ENCODE measurements around the gene VWA8. TPM values are rescaled to one million over a fixed set of nuclear protein-coding genes. Genes with fewer than 3 reads are reported as not detected.

VWA8 gene
- total RNA-seq, 4 donors from 2014 or later: 27.7 to 47.7 (median 39.5) TPM

DNA sequence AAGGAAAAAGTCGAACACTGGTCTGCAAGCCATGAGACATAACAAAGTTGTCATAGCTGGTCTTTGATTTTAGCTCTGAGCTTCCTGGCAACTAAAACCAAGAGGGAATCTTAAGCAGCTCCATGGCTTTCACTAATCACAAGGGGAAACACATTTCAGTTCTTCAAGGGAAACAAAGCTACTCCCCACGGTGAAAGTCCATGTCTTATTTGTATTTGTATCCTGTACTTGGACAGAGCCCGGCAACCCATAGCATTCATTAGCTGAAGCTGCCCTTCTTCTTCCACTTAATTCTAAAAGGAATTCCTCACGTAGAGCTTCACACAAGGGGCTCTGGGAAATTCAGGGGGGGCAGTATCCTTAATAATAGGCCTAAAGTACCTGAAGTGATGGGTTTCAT is 374.7 kb downstream of the VWA8 start:
- no peaks in the 10 kb centered on the region for H3K4me1 ChIP-seq

GRCh38 chr13:41582027-41582463 is 378.9 kb downstream of the VWA8 start:
- no peaks in the 10 kb centered on the region for H3K27me3 ChIP-seq
- DNase-seq: no peak
- no peaks in the 10 kb centered on the region for H3K9me3 ChIP-seq
- no peaks in the 10 kb centered on the region for H3K4me1 ChIP-seq
- peaks cover 0 to 16% (median 0%) of the 10 kb centered on the region in 3 donors for H3K36me3 ChIP-seq
- TF ChIP-seq POLR2A (IDR thresholded peaks at IDR 0.05) (no peak), CTCF (IDR thresholded peaks at IDR 0.05) (no peak)
- no peak overlapping the region for H3K4me3 ChIP-seq
- H3K27ac ChIP-seq: no peak overlapping the region

More for the DNA sequence above, 374.7 kb downstream of the VWA8 start:
- no peak overlapping the region for H3K27ac ChIP-seq
- peaks cover 0 to 28% (median 0%) of the 10 kb centered on the region in 3 donors for H3K36me3 ChIP-seq
- no peaks in the 10 kb centered on the region for H3K9me3 ChIP-seq
- no peak for DNase-seq
- H3K27me3 ChIP-seq: no peaks in the 10 kb centered on the region
- no peak overlapping the region for H3K4me3 ChIP-seq
- no peak for TF ChIP-seq CTCF (IDR thresholded peaks at IDR 0.05)
- TF ChIP-seq POLR2A (IDR thresholded peaks at IDR 0.05): no peak

GRCh38 chr13:41580345-41580744 is 380.6 kb downstream of the VWA8 start:
- no peaks in the 10 kb centered on the region for H3K4me1 ChIP-seq
- no peaks in the 10 kb centered on the region for H3K27me3 ChIP-seq
- no peaks in the 10 kb centered on the region for H3K9me3 ChIP-seq

DNA sequence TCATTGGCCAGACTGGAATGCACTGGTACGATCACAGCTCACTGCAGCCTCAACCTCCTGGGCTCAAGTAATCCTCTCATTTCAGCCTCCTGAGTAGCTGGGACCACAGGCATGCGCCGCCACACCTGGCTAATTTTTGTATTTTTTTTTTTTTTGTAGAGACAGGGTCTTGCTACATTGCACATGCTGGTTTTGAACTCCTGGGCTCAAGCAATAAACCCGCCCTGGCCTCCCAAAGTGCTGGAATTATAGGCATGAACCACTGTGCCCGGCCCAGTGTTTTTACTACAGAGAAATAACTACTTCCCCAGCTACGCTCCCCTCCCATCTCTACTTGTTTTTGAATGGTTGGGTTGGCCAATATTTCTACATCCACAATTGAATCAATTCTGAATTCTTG is 381.0 kb downstream of the VWA8 start:
- Histone ChIP-seq H3K4me1 (no peaks in the 10 kb centered on the region), H3K27me3 (no peaks in the 10 kb centered on the region), H3K36me3 (peaks cover 0 to 19% (median 0%) of the 10 kb centered on the region in 3 donors), H3K9me3 (no peaks in the 10 kb centered on the region), H3K4me3 (no peak overlapping the region), H3K27ac (no peak overlapping the region)
- DNase-seq: no peak
- no peak for TF ChIP-seq POLR2A (IDR thresholded peaks at IDR 0.05)
- TF ChIP-seq CTCF (IDR thresholded peaks at IDR 0.05): no peak

More at GRCh38 chr13:41580345-41580744, 380.6 kb downstream of the VWA8 start:
- Histone ChIP-seq H3K27ac (no peak overlapping the region), H3K4me3 (no peak overlapping the region), H3K36me3 (peaks cover 0 to 18% (median 0%) of the 10 kb centered on the region in 3 donors)
- TF ChIP-seq POLR2A (IDR thresholded peaks at IDR 0.05): no peak
- TF ChIP-seq CTCF (IDR thresholded peaks at IDR 0.05): no peak
- DNase-seq: no peak

GRCh38 chr13:41579168-41579567 is 381.7 kb downstream of the VWA8 start:
- no peak for DNase-seq
- TF ChIP-seq CTCF (IDR thresholded peaks at IDR 0.05) (no peak), POLR2A (IDR thresholded peaks at IDR 0.05) (no peak)
- Histone ChIP-seq H3K4me3 (no peak overlapping the region), H3K4me1 (no peaks in the 10 kb centered on the region), H3K27me3 (no peaks in the 10 kb centered on the region), H3K36me3 (peaks cover 0 to 14% (median 0%) of the 10 kb centered on the region in 3 donors), H3K27ac (no peak overlapping the region), H3K9me3 (no peaks in the 10 kb centered on the region)

- TF ChIP-seq CTCF (IDR thresholded peaks at IDR 0.05) (no peak), POLR2A (IDR thresholded peaks at IDR 0.05) (no peak)
- Histone ChIP-seq H3K4me3 (no peak overlapping the region), H3K9me3 (no peaks in the 10 kb centered on the region), H3K4me1 (no peaks in the 10 kb centered on the region), H3K27ac (no peak overlapping the region), H3K36me3 (peaks cover 0 to 13% (median 0%) of the 10 kb centered on the region in 3 donors), H3K27me3 (no peaks in the 10 kb centered on the region)
- DNase-seq: no peak
Observed at GRCh38 chr13:41578371-41578770, 382.5 kb downstream of the VWA8 start.
